ENCODE measurements around the gene FBXW11. TPM values are rescaled to one million over a fixed set of nuclear protein-coding genes. Genes with fewer than 3 reads are reported as not detected.

The FBXW11 gene
- polyA plus RNA-seq, 1 experiment = 77.1 TPM

DNA sequence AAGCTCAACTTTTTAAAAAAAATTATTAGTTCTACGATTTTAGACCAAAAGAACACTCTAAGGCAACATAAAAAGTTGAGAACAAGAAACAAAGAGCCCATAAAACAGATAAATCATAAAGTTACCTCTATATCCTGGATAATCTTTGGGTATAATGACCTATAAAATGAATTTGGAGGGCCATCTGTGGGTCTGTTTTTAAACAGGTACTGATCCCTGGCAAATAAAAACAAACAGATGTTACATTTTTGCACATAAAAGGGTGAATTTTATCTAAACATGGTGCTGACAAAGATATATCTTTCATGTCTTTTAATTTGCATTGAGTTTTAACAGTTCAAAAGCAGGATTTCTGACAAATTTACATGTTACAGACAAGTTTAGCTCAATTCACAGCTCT, 107.6 kb downstream of the FBXW11 start:
- Histone ChIP-seq H3K4me3 (ENCODE audit: low read depth, low read length) (no peak overlapping the region), H3K27me3 (ENCODE audit: control insufficient read depth, insufficient read depth, low read length) (no peaks in the 10 kb centered on the region), H3K27ac (ENCODE audit: low read depth, low read length) (no peak overlapping the region), H3K9me3 (ENCODE audit: control insufficient read depth, insufficient read depth, low read length) (no peaks in the 10 kb centered on the region)
- ChIA-PET POLR2A (no interaction called here), CTCF (interaction anchor here (0.9 to 2.2 kb wide), 7 partner anchors 9 to 480 kb away, joined by 3 to 17 read pairs (median 4); partner anchors contain the start of gene FGF18)
- no peak for DNase-seq (ENCODE audit: low read depth, low spot score)
- TF ChIP-seq, protein P1, sequence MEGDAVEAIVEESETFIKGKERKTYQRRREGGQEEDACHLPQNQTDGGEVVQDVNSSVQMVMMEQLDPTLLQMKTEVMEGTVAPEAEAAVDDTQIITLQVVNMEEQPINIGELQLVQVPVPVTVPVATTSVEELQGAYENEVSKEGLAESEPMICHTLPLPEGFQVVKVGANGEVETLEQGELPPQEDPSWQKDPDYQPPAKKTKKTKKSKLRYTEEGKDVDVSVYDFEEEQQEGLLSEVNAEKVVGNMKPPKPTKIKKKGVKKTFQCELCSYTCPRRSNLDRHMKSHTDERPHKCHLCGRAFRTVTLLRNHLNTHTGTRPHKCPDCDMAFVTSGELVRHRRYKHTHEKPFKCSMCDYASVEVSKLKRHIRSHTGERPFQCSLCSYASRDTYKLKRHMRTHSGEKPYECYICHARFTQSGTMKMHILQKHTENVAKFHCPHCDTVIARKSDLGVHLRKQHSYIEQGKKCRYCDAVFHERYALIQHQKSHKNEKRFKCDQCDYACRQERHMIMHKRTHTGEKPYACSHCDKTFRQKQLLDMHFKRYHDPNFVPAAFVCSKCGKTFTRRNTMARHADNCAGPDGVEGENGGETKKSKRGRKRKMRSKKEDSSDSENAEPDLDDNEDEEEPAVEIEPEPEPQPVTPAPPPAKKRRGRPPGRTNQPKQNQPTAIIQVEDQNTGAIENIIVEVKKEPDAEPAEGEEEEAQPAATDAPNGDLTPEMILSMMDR (IDR thresholded peaks at IDR 0.05; ENCODE audit: low read depth, low read length) = no peak

DNA sequence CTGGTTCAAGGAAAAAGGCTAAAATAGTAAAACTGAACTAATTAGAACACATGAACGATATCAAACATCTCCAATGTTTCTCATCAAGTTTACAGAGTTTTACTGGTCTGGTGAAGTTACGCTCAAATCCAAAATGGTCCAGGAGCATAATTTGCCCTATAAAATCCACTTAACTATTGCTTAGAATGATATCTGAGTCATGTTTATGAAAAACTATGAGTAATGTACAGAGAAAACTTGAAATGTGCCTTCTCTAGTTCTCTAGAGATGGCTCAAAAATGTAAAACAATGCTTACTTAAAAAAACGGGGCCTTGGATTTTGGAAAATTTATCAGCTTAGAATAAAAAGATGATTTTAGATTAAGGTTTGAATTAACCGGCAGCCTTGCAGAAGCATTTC, 108.1 kb downstream of the FBXW11 start:
- CTCF ChIA-PET = interaction anchor here (1.1 to 2.2 kb wide), 4 partner anchors 9 to 240 kb away, joined by 3 to 17 read pairs (median 8); no protein-coding TSS in a partner anchor
- Histone ChIP-seq H3K9me3 (ENCODE audit: control insufficient read depth, insufficient read depth, low read length) (no peaks in the 10 kb centered on the region), H3K4me3 (ENCODE audit: low read depth, low read length) (no peak overlapping the region), H3K27me3 (ENCODE audit: control insufficient read depth, insufficient read depth, low read length) (no peaks in the 10 kb centered on the region), H3K27ac (ENCODE audit: low read depth, low read length) (no peak overlapping the region)
- DNase-seq (ENCODE audit: low read depth, low spot score) = no peak
- TF ChIP-seq, protein P1 (IDR thresholded peaks at IDR 0.05; ENCODE audit: low read depth, low read length) = no peak
- POLR2A ChIA-PET = no interaction called here

DNA sequence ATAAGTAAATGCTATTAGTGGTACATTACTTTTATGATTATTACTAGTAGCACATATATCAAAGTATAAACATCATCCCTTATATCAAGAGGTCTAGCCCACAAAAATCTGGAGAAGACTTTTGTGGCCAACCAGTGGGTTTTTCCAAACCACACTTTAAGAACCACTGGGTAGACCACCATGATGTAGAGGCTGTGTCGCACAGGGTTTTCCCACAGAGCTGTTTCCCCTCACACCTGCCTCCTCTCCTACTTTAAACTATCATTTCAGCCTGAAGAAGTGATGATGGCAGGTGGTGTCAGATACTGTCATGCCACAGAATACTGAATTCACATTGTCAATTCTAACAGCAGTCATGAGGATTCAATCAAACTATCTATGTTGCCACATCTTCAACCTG, 109.2 kb downstream of the FBXW11 start:
- Histone ChIP-seq H3K27me3 (ENCODE audit: control insufficient read depth, insufficient read depth, low read length) (no peaks in the 10 kb centered on the region), H3K9me3 (ENCODE audit: control insufficient read depth, insufficient read depth, low read length) (no peaks in the 10 kb centered on the region), H3K4me3 (ENCODE audit: low read depth, low read length) (no peak overlapping the region), H3K27ac (ENCODE audit: low read depth, low read length) (no peak overlapping the region)
- no peak for DNase-seq (ENCODE audit: low read depth, low spot score)
- TF ChIP-seq, protein P1 (IDR thresholded peaks at IDR 0.05; ENCODE audit: low read depth, low read length) = no peak
- ChIA-PET CTCF (interaction anchor here (1.4 kb wide), 1 partner anchor 479 kb away, joined by 3 read pairs; no protein-coding TSS in a partner anchor), POLR2A (no interaction called here)

DNA sequence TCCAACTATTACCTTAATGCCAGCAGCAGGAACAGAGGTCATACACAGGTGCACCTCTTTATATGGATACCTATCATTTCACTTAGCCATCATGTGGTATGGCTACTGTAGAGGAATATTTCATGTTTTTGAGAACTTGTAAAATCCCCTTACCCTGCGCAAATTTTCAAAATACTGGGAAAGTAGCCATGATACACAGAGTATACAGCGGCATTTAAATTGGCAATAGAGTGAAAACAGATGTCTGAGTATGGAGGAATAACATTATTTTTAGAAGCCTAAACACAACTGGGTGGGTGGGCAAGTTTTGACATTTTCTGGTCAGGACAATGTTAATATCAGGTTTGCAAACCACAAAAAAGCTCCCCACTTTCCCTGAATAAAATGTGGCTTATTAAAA, 111.4 kb downstream of the FBXW11 start:
- TF ChIP-seq, protein P1 (IDR thresholded peaks at IDR 0.05; ENCODE audit: low read depth, low read length) = no peak
- H3K9me3 ChIP-seq (ENCODE audit: control insufficient read depth, insufficient read depth, low read length) = no peaks in the 10 kb centered on the region
- no peaks in the 10 kb centered on the region for H3K27me3 ChIP-seq (ENCODE audit: control insufficient read depth, insufficient read depth, low read length)
- CTCF ChIA-PET = interaction anchor here (4.7 kb wide), 1 partner anchor 16 kb away, joined by 25 read pairs; no protein-coding TSS in a partner anchor
- POLR2A ChIA-PET = no interaction called here
- no peak for DNase-seq (ENCODE audit: low read depth, low spot score)
- no peak overlapping the region for H3K4me3 ChIP-seq (ENCODE audit: low read depth, low read length)
- H3K27ac ChIP-seq (ENCODE audit: low read depth, low read length) = no peak overlapping the region

DNA sequence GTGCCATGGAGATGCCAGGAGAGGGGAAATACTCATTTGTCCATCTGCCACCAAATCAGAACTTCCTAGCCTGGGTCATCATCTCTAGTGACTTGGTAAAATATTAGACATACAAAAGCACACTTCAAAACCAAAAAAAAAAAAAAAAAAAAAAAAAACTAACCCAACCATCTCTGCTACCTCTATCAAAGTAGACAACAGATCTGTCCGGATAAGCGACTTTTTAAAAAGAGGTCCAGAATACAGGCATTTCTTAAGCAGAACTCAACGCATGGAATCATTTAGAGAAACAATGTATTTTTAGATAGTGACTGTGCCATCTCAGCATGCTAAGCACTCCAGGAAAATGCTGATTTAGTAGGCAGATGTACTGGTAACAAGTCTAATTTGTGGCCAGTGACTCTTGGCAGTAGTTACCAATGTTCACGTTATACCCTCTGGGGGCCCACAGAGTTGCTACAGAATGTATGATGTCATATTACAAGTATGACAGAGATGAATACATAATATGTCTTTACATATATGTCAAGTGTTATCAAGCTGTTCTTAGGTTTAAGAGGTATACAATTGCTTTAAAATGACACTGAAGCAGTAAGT, 113.0 kb downstream of the FBXW11 start:
- CTCF ChIA-PET = interaction anchor here (1.0 to 4.7 kb wide), 4 partner anchors 14 to 263 kb away, joined by 3 to 25 read pairs (median 10); no protein-coding TSS in a partner anchor
- H3K9me3 ChIP-seq (ENCODE audit: control insufficient read depth, insufficient read depth, low read length) = no peaks in the 10 kb centered on the region
- TF ChIP-seq, protein P1 (IDR thresholded peaks at IDR 0.05; ENCODE audit: low read depth, low read length) = no peak
- peak; percentile 29 for DNase-seq (ENCODE audit: low read depth, low spot score)
- no peak overlapping the region for H3K27ac ChIP-seq (ENCODE audit: low read depth, low read length)
- POLR2A ChIA-PET = interaction anchor here (1.4 kb wide), 1 partner anchor 30 kb away, joined by 3 read pairs; no protein-coding TSS in a partner anchor
- H3K4me3 ChIP-seq (ENCODE audit: low read depth, low read length) = no peak overlapping the region
- H3K27me3 ChIP-seq (ENCODE audit: control insufficient read depth, insufficient read depth, low read length) = no peaks in the 10 kb centered on the region

Measured in AG04450 (cell line).